Ovary (tissue), 3 donors: ENCODE measurements around the gene FMO2.

Source experiments
- EP300 ChIP-seq: sonication (generic); formaldehyde crosslinking; IDR thresholded peaks from one replicate; pipeline ENCODE4 v1.6.1; 2017; ENCODE audit warnings: antibody characterized with exemption
- TF ChIP-seq, protein P1 (sequence below), 3 donors: fragments of 450-650 bp in 2 of 3; fragments of 200-600 bp in 1 of 3; IDR thresholded peaks; one replicate each; pipeline versions ENCODE4 v1.5.1 to v1.8.0; 2016 to 2022; ENCODE audit warnings: antibody characterized with exemption in 3 of 3, mild to moderate bottlenecking in 1 of 3
- donor health status: DM: no; HTN: no; CAD: no.

DNA sequence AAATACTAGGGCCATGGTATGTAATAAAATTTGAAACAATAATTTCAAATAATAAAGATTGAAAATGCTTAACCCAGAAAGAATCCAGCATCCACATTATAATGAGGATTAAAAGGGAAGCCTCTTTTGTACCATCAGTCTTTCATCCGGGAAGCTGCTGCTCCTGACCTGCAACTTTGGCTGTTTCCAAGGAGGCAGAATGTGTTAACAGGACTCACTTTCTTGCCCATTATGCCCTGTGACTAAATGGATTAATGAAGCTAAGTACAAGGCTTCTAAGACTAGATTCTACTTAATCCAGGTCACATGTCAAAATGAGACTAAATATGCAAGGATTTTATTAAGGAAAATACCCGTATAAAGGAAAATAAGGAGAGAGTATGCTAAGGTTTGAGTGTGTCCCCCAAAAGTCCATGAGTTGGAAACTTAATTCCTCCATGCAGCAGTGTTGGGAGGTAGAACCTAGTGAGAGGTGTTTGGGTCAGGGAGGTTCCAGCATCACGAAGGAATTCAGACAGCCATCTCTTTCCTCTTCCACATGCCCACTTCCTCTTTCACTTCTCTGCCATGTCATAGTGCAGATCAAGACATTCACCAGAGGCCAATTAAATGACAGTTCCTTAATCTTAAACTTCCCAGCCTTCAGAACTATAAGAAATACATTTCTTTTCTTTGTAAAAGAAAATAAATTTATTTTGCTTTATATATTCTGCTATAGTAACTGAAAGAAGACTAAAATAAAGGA, 27.7 kb downstream of the FMO2 start:
- TF ChIP-seq EP300: no peak
- TF ChIP-seq, protein P1, sequence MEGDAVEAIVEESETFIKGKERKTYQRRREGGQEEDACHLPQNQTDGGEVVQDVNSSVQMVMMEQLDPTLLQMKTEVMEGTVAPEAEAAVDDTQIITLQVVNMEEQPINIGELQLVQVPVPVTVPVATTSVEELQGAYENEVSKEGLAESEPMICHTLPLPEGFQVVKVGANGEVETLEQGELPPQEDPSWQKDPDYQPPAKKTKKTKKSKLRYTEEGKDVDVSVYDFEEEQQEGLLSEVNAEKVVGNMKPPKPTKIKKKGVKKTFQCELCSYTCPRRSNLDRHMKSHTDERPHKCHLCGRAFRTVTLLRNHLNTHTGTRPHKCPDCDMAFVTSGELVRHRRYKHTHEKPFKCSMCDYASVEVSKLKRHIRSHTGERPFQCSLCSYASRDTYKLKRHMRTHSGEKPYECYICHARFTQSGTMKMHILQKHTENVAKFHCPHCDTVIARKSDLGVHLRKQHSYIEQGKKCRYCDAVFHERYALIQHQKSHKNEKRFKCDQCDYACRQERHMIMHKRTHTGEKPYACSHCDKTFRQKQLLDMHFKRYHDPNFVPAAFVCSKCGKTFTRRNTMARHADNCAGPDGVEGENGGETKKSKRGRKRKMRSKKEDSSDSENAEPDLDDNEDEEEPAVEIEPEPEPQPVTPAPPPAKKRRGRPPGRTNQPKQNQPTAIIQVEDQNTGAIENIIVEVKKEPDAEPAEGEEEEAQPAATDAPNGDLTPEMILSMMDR (IDR thresholded peaks at IDR 0.05): no peak
